Liver (tissue), 9 donors: ENCODE results near the gene RASA3. TPM values are rescaled to one million over a fixed set of nuclear protein-coding genes. Genes with fewer than 3 reads are reported as not detected.

ENCODE experiments used
- DNase-seq: peaks from one replicate; pipeline ENCODE4 v3.0.0-alpha.2; 2017; ENCODE audit warnings: low spot score
- H3K27ac ChIP-seq, 2 donors: one replicate each; pipeline ENCODE4 v1.7.0; 2013; ENCODE audit warnings: inconsistent platforms in 2 of 2, low read length in 2 of 2, control low read depth in 1 of 2, low read depth in 1 of 2, mild to moderate bottlenecking in 1 of 2
- H3K27me3 ChIP-seq, 4 donors: one replicate each; pipeline versions ENCODE4 v1.6.1 to v1.7.0; 2013; ENCODE audit warnings: low read length in 3 of 4, inconsistent platforms in 1 of 4, mild to moderate bottlenecking in 1 of 4, moderate library complexity in 1 of 4; ENCODE audit not compliant: control insufficient read depth in 4 of 4, insufficient read depth in 4 of 4
- H3K36me3 ChIP-seq, 4 donors: one replicate each; pipeline versions ENCODE4 v1.6.1 to v1.7.0; 2013; ENCODE audit warnings: low read length in 3 of 4, mild to moderate bottlenecking in 3 of 4, low read depth in 1 of 4, moderate library complexity in 1 of 4; ENCODE audit not compliant: control insufficient read depth in 4 of 4, insufficient read depth in 3 of 4
- H3K4me1 ChIP-seq, 4 donors: one replicate each; pipeline versions ENCODE4 v1.6.1 to v1.7.0; 2013; ENCODE audit warnings: low read length in 3 of 4, mild to moderate bottlenecking in 3 of 4, moderate library complexity in 1 of 4; ENCODE audit not compliant: control insufficient read depth in 4 of 4, insufficient read depth in 4 of 4
- H3K4me3 ChIP-seq, 3 donors: one replicate each; pipeline versions ENCODE4 v1.6.1 to v1.7.0; 2013; ENCODE audit warnings: low read length in 3 of 3, control low read depth in 1 of 3, low read depth in 1 of 3, mild to moderate bottlenecking in 1 of 3
- H3K9ac ChIP-seq, 2 donors: one replicate each; pipeline ENCODE4 v1.7.0; 2013; ENCODE audit warnings: low read length in 2 of 2, mild to moderate bottlenecking in 2 of 2, moderate library complexity in 2 of 2, control low read depth in 1 of 2, low read depth in 1 of 2
- H3K9me3 ChIP-seq, 4 donors: one replicate each; pipeline versions ENCODE4 v1.6.1 to v1.7.0; 2013; ENCODE audit warnings: low read length in 3 of 4; ENCODE audit not compliant: control insufficient read depth in 4 of 4
- EGR1 ChIP-seq, 2 donors: IDR thresholded peaks; 2 replicates each; pipeline ENCODE4 v1.6.1; 2016 to 2018; ENCODE audit warnings: antibody characterized with exemption in 2 of 2, low read depth in 2 of 2
- FOXA2 ChIP-seq: IDR thresholded peaks from 2 replicates; pipeline ENCODE4 v1.6.1; 2016; ENCODE audit warnings: antibody characterized with exemption
- GABPA ChIP-seq, 2 donors: IDR thresholded peaks in 1 of 2; conservative IDR thresholded peaks in 1 of 2; 2 replicates each; pipeline ENCODE4 v1.6.1; 2016; ENCODE audit warnings: antibody characterized with exemption in 2 of 2, mild to moderate bottlenecking in 1 of 2, moderate library complexity in 1 of 2
- HNF4A ChIP-seq, 2 donors: conservative IDR thresholded peaks; 2 replicates each; pipeline ENCODE4 v1.6.1; 2016; ENCODE audit warnings: antibody characterized with exemption in 2 of 2, mild to moderate bottlenecking in 2 of 2
- JUND ChIP-seq, 2 donors: IDR thresholded peaks; 2 replicates each; pipeline ENCODE4 v1.6.1; 2016; ENCODE audit warnings: antibody characterized with exemption in 2 of 2
- NR2F2 ChIP-seq: IDR thresholded peaks from 2 replicates; pipeline ENCODE4 v1.6.1; 2016; ENCODE audit warnings: antibody characterized with exemption
- RAD21 ChIP-seq, 2 donors: IDR thresholded peaks; 2 replicates each; pipeline ENCODE4 v1.6.1; 2016; ENCODE audit warnings: antibody characterized with exemption in 2 of 2, mild to moderate bottlenecking in 2 of 2
- SP1 ChIP-seq: IDR thresholded peaks from 2 replicates; pipeline ENCODE4 v1.6.1; 2018; ENCODE audit warnings: antibody characterized with exemption, mild to moderate bottlenecking
- TAF1 ChIP-seq: conservative IDR thresholded peaks from 2 replicates; pipeline ENCODE4 v1.6.1; 2016; ENCODE audit warnings: antibody characterized with exemption, mild to moderate bottlenecking
- YY1 ChIP-seq: IDR thresholded peaks from 2 replicates; pipeline ENCODE4 v1.6.1; 2016; ENCODE audit warnings: antibody characterized with exemption, mild to moderate bottlenecking
- WGBS: extraction: QIAGEN DNeasy Blood & Tissue Kit; methylation state at CpG from one replicate; pipeline ENCODE4 v1.1.7; 2013; 5-methylcytosine and 5-hydroxymethylcytosine counted together
- polyA plus RNA-seq, 2 donors: library from polyadenylated mRNA; stranded (reverse) in 1 of 2; unstranded in 1 of 2; fragments of 200-250 nt in 1 of 2; fragments of >200 nt in 1 of 2; fragmentation: Nextera tagmentation in 1 of 2; extraction: Ambion mirVana in 1 of 2; gene quantifications; one replicate each; pipeline versions ENCODE4 v1.2.1 to v1.2.3, GENCODE V29; 2013 to 2015
- total RNA-seq, 2 donors: library from RNA; depleted of rRNA; stranded (reverse); fragments of >200 nt; gene quantifications; one replicate each; pipeline ENCODE4 v1.2.3, GENCODE V29; 2014
- TF ChIP-seq, protein P1 (sequence below): IDR thresholded peaks from 2 replicates; pipeline ENCODE4 v1.6.1; 2016; ENCODE audit warnings: antibody characterized with exemption, mild to moderate bottlenecking
- TF ChIP-seq, protein P2 (sequence below): IDR thresholded peaks from 2 replicates; pipeline ENCODE4 v1.6.1; 2016; ENCODE audit warnings: antibody characterized with exemption
- donor health status: healthy.
- donor health status: healthy.
- donor health status: healthy.
- donor health status: healthy.
- donor health status: healthy.

The RASA3 gene
- total and polyA plus RNA-seq, 4 donors: 0.64 to 5.9 (median 3.8) TPM

DNA sequence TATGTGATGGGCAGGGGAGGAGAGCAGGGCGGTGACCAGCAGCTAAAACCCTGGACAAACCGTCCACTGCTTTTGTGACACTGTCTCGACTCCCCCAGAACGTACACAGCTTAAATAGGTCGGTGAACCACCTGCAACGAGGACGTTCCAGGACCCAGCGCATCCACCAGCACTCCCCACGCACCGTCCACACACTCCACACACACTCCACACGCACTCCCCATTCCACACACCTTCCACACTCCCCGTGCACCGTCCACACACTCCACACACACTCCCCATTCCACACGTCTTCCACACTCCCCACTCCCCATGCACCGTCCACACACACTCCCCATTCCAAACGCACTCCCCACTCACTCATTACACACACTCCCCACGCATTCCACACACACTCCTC, 120.3 kb downstream of the RASA3 start:
- TF ChIP-seq, protein P1, sequence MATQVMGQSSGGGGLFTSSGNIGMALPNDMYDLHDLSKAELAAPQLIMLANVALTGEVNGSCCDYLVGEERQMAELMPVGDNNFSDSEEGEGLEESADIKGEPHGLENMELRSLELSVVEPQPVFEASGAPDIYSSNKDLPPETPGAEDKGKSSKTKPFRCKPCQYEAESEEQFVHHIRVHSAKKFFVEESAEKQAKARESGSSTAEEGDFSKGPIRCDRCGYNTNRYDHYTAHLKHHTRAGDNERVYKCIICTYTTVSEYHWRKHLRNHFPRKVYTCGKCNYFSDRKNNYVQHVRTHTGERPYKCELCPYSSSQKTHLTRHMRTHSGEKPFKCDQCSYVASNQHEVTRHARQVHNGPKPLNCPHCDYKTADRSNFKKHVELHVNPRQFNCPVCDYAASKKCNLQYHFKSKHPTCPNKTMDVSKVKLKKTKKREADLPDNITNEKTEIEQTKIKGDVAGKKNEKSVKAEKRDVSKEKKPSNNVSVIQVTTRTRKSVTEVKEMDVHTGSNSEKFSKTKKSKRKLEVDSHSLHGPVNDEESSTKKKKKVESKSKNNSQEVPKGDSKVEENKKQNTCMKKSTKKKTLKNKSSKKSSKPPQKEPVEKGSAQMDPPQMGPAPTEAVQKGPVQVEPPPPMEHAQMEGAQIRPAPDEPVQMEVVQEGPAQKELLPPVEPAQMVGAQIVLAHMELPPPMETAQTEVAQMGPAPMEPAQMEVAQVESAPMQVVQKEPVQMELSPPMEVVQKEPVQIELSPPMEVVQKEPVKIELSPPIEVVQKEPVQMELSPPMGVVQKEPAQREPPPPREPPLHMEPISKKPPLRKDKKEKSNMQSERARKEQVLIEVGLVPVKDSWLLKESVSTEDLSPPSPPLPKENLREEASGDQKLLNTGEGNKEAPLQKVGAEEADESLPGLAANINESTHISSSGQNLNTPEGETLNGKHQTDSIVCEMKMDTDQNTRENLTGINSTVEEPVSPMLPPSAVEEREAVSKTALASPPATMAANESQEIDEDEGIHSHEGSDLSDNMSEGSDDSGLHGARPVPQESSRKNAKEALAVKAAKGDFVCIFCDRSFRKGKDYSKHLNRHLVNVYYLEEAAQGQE: no peak
- no peak for TF ChIP-seq TAF1
- Histone ChIP-seq H3K27ac (no peak overlapping the region), H3K9me3 (no peaks in the 10 kb centered on the region), H3K9ac (no peak overlapping the region), H3K4me1 (no peaks in the 10 kb centered on the region), H3K4me3 (no peak overlapping the region), H3K36me3 (peaks cover 0 to 5% (median 2%) of the 10 kb centered on the region in 4 donors), H3K27me3 (no peaks in the 10 kb centered on the region)
- WGBS: 92% methylated on average over 17 of the region's 17 CpGs
- no peak for DNase-seq

DNA sequence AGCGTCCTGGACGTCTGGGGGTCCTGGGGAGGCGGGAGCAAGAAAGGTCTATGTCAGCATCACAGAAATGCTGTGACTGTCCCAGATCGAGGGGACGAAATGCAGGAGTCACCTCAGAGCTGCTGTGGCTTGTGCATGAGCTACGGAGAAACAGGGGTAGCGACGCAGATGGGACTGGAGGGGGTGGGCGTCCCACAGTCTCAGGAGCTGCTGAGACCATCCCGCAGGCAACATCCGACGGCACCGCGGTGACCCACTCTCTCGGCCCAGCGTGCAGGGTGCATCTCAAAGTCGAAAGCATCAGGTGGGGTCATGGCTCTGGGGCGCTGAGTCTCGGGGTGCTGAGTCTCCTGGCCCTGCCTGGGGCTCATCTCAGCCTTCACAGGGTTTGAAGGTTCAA, 121.2 kb downstream of the RASA3 start:
- Histone ChIP-seq H3K9me3 (no peaks in the 10 kb centered on the region), H3K27ac (no peak overlapping the region), H3K36me3 (peaks cover 0 to 5% (median 2%) of the 10 kb centered on the region in 4 donors), H3K27me3 (no peaks in the 10 kb centered on the region), H3K4me3 (no peak overlapping the region), H3K4me1 (no peaks in the 10 kb centered on the region), H3K9ac (no peak overlapping the region)
- no peak for TF ChIP-seq RAD21 (IDR thresholded peaks at IDR 0.05)
- TF ChIP-seq HNF4A (conservative IDR thresholded peaks at IDR 0.05): no peak
- TF ChIP-seq, protein P2, sequence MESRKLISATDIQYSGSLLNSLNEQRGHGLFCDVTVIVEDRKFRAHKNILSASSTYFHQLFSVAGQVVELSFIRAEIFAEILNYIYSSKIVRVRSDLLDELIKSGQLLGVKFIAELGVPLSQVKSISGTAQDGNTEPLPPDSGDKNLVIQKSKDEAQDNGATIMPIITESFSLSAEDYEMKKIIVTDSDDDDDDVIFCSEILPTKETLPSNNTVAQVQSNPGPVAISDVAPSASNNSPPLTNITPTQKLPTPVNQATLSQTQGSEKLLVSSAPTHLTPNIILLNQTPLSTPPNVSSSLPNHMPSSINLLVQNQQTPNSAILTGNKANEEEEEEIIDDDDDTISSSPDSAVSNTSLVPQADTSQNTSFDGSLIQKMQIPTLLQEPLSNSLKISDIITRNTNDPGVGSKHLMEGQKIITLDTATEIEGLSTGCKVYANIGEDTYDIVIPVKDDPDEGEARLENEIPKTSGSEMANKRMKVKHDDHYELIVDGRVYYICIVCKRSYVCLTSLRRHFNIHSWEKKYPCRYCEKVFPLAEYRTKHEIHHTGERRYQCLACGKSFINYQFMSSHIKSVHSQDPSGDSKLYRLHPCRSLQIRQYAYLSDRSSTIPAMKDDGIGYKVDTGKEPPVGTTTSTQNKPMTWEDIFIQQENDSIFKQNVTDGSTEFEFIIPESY: no peak
- no peak for TF ChIP-seq YY1
- TF ChIP-seq JUND (IDR thresholded peaks at IDR 0.05): no peak
- no peak for TF ChIP-seq GABPA (IDR thresholded peaks at IDR 0.05 in 1 of 2, conservative IDR thresholded peaks at IDR 0.05 in 1 of 2)
- no peak for TF ChIP-seq FOXA2
- TF ChIP-seq TAF1: no peak
- TF ChIP-seq, protein P1: no peak
- no peak for TF ChIP-seq NR2F2
- TF ChIP-seq EGR1 (IDR thresholded peaks at IDR 0.05; ENCODE audit: low read depth in 2 of 2): no peak
- TF ChIP-seq SP1: no peak
- 93% methylated on average over 19 of the region's 19 CpGs for WGBS
- no peak for DNase-seq
